KG1 (cell line): ENCODE measurements around the gene NAPA.

Experiments
- DNase-seq: peaks from one replicate; lab custom pipeline; 2025; lab: John Stamatoyannopoulos, UW

NAPA gene

GRCh38 chr19:47458672-47459071 lies 56.2 kb downstream of the NAPA start:
- no peak for DNase-seq

GRCh38 chr19:47456721-47457474 lies 58.0 kb downstream of the NAPA start:
- DNase-seq = no peak

GRCh38 chr19:47450478-47450877 lies 64.4 kb downstream of the NAPA start:
- DNase-seq = no peak

- DNase-seq = no peak
Measured at GRCh38 chr19:47448360-47448727, 66.5 kb downstream of the NAPA start.

GRCh38 chr19:47447470-47448359 lies 67.1 kb downstream of the NAPA start:
- no peak for DNase-seq

- no peak for DNase-seq
Measured at GRCh38 chr19:47446534-47447469, 68.1 kb downstream of the NAPA start.

GRCh38 chr19:47445937-47446402 lies 68.9 kb downstream of the NAPA start:
- no peak for DNase-seq

GRCh38 chr19:47445527-47445926 lies 69.3 kb downstream of the NAPA start:
- DNase-seq = no peak

- DNase-seq = no peak
Measured at GRCh38 chr19:47444388-47444821, 70.5 kb downstream of the NAPA start.

GRCh38 chr19:47443331-47443730 lies 71.5 kb downstream of the NAPA start:
- DNase-seq = no peak

- no peak for DNase-seq
Measured at GRCh38 chr19:47438793-47439220, 76.1 kb downstream of the NAPA start.
